ENCODE results near the gene LRP5.

The LRP5 gene

GRCh38 chr11:68372625-68373024 is 60.2 kb downstream of the LRP5 start:
- no peak for DNase-seq

- no peak for DNase-seq
Observed at GRCh38 chr11:68373189-68373814, 60.9 kb downstream of the LRP5 start.

- DNase-seq: no peak
Observed at GRCh38 chr11:68373815-68374501, 61.6 kb downstream of the LRP5 start.

- no peak for DNase-seq
Observed at GRCh38 chr11:68374531-68374930, 62.1 kb downstream of the LRP5 start.

GRCh38 chr11:68375337-68375736 is 62.9 kb downstream of the LRP5 start:
- DNase-seq: no peak

- DNase-seq: no peak
Observed at GRCh38 chr11:68375766-68376165, 63.4 kb downstream of the LRP5 start.

GRCh38 chr11:68377389-68377795 is 65.0 kb downstream of the LRP5 start:
- DNase-seq: no peak

- DNase-seq: no peak
Observed at GRCh38 chr11:68379206-68379605, 66.8 kb downstream of the LRP5 start.

- DNase-seq: no peak
Observed at GRCh38 chr11:68380786-68381622, 68.6 kb downstream of the LRP5 start.

GRCh38 chr11:68381716-68382115 is 69.3 kb downstream of the LRP5 start:
- no peak for DNase-seq

GRCh38 chr11:68382358-68382998 is 70.1 kb downstream of the LRP5 start:
- DNase-seq: no peak

GRCh38 chr11:68383976-68384501 is 71.6 kb downstream of the LRP5 start:
- DNase-seq: peak; percentile 62

- DNase-seq: no peak
Observed at GRCh38 chr11:68384530-68385081, 72.2 kb downstream of the LRP5 start.

GRCh38 chr11:68385128-68385527 is 72.7 kb downstream of the LRP5 start:
- DNase-seq: no peak

GRCh38 chr11:68386331-68386978 is 74.1 kb downstream of the LRP5 start:
- no peak for DNase-seq

GRCh38 chr11:68387840-68388239 is 75.4 kb downstream of the LRP5 start:
- no peak for DNase-seq

- no peak for DNase-seq
Observed at GRCh38 chr11:68388595-68389198, 76.3 kb downstream of the LRP5 start.

- no peak for DNase-seq
Observed at GRCh38 chr11:68390315-68390714, 77.9 kb downstream of the LRP5 start.

GRCh38 chr11:68392822-68393221 is 80.4 kb downstream of the LRP5 start:
- DNase-seq: no peak

- no peak for DNase-seq
Observed at GRCh38 chr11:68396516-68396915, 84.1 kb downstream of the LRP5 start.

GRCh38 chr11:68397256-68397655 is 84.9 kb downstream of the LRP5 start:
- DNase-seq: no peak

Data from activated naive CD4-positive, alpha-beta T cell treated with anti-CD3 and anti-CD28 coated beads, Interleukin-2, amount 50 U/mL, for 16 hours (primary cell).